Liver (tissue), 3 donors: Measurements from ENCODE around the gene JAG2.

ENCODE experiments used
- HNF4A ChIP-seq, 2 donors: conservative IDR thresholded peaks; 2 replicates each; pipeline ENCODE4 v1.6.1; 2016; ENCODE audit warnings: antibody characterized with exemption in 2 of 2, mild to moderate bottlenecking in 2 of 2
- TF ChIP-seq, protein P1 (sequence below): IDR thresholded peaks from 2 replicates; pipeline ENCODE4 v1.6.1; 2016; ENCODE audit warnings: antibody characterized with exemption, mild to moderate bottlenecking
- TF ChIP-seq, protein P2 (sequence below): fragments of 150-350 bp; IDR thresholded peaks from 2 replicates; pipeline ENCODE4 v1.5.1; 2017; ENCODE audit warnings: improper control_type of control experiment, low read depth, low read length; ENCODE audit not compliant: missing input control
- donor health status: healthy.
- donor health status: healthy.

- TF ChIP-seq, protein P1, sequence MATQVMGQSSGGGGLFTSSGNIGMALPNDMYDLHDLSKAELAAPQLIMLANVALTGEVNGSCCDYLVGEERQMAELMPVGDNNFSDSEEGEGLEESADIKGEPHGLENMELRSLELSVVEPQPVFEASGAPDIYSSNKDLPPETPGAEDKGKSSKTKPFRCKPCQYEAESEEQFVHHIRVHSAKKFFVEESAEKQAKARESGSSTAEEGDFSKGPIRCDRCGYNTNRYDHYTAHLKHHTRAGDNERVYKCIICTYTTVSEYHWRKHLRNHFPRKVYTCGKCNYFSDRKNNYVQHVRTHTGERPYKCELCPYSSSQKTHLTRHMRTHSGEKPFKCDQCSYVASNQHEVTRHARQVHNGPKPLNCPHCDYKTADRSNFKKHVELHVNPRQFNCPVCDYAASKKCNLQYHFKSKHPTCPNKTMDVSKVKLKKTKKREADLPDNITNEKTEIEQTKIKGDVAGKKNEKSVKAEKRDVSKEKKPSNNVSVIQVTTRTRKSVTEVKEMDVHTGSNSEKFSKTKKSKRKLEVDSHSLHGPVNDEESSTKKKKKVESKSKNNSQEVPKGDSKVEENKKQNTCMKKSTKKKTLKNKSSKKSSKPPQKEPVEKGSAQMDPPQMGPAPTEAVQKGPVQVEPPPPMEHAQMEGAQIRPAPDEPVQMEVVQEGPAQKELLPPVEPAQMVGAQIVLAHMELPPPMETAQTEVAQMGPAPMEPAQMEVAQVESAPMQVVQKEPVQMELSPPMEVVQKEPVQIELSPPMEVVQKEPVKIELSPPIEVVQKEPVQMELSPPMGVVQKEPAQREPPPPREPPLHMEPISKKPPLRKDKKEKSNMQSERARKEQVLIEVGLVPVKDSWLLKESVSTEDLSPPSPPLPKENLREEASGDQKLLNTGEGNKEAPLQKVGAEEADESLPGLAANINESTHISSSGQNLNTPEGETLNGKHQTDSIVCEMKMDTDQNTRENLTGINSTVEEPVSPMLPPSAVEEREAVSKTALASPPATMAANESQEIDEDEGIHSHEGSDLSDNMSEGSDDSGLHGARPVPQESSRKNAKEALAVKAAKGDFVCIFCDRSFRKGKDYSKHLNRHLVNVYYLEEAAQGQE = no peak
- no peak for TF ChIP-seq HNF4A (conservative IDR thresholded peaks at IDR 0.05)
- TF ChIP-seq, protein P2, sequence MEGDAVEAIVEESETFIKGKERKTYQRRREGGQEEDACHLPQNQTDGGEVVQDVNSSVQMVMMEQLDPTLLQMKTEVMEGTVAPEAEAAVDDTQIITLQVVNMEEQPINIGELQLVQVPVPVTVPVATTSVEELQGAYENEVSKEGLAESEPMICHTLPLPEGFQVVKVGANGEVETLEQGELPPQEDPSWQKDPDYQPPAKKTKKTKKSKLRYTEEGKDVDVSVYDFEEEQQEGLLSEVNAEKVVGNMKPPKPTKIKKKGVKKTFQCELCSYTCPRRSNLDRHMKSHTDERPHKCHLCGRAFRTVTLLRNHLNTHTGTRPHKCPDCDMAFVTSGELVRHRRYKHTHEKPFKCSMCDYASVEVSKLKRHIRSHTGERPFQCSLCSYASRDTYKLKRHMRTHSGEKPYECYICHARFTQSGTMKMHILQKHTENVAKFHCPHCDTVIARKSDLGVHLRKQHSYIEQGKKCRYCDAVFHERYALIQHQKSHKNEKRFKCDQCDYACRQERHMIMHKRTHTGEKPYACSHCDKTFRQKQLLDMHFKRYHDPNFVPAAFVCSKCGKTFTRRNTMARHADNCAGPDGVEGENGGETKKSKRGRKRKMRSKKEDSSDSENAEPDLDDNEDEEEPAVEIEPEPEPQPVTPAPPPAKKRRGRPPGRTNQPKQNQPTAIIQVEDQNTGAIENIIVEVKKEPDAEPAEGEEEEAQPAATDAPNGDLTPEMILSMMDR = no peak
Measured at GRCh38 chr14:105098316-105098715, 70.3 kb downstream of the JAG2 start.
